Neutrophil (primary cell): Measurements from ENCODE around the gene MUC15.
"Not testable (repeated sequence)": the region's sequence is repeated elsewhere in the genome, so short reads cannot be mapped to it uniquely, and the experiment has no call there.

ENCODE experiments used
- H3K27ac ChIP-seq: fragments of 200-600 bp; sonication (generic); 2 replicates; pipeline ENCODE4 v1.5.1; 2016; ENCODE audit warnings: mild to moderate bottlenecking, moderate library complexity
- H3K27me3 ChIP-seq: fragments of 200-600 bp; sonication (generic); 2 replicates; pipeline ENCODE4 v1.6.0; 2016; ENCODE audit warnings: mild to moderate bottlenecking
- H3K36me3 ChIP-seq: fragments of 200-600 bp; sonication (generic); 2 replicates; pipeline ENCODE4 v1.5.1; 2017
- H3K4me1 ChIP-seq, 2 experiments: fragments of 200-600 bp in 1 of 2; sonication (generic) in 1 of 2; 1 replicate in 1 of 2; 2 replicates in 1 of 2; pipeline versions ENCODE4 v1.5.1 to v1.6.1; 2013 to 2016; ENCODE audit warnings: low read depth in 1 of 2, low read length in 1 of 2, mild to moderate bottlenecking in 1 of 2, moderate library complexity in 1 of 2; ENCODE audit not compliant: control insufficient read depth in 1 of 2, insufficient read depth in 1 of 2
- H3K4me3 ChIP-seq, 2 experiments: fragments of 200-600 bp in 1 of 2; sonication (generic) in 1 of 2; 1 replicate in 1 of 2; 2 replicates in 1 of 2; pipeline ENCODE4 v1.5.1; 2013 to 2016; ENCODE audit warnings: low read depth in 1 of 2, low read length in 1 of 2, mild to moderate bottlenecking in 1 of 2, moderate library complexity in 1 of 2
- H3K9me3 ChIP-seq: fragments of 200-600 bp; sonication (generic); 2 replicates; pipeline ENCODE4 v1.5.1; 2016
- TF ChIP-seq, protein P1 (sequence below): fragments of 200-600 bp; sonication (generic); IDR thresholded peaks from 2 replicates; pipeline ENCODE4 v1.5.1; 2016; ENCODE audit warnings: antibody characterized with exemption

Gene MUC15

DNA sequence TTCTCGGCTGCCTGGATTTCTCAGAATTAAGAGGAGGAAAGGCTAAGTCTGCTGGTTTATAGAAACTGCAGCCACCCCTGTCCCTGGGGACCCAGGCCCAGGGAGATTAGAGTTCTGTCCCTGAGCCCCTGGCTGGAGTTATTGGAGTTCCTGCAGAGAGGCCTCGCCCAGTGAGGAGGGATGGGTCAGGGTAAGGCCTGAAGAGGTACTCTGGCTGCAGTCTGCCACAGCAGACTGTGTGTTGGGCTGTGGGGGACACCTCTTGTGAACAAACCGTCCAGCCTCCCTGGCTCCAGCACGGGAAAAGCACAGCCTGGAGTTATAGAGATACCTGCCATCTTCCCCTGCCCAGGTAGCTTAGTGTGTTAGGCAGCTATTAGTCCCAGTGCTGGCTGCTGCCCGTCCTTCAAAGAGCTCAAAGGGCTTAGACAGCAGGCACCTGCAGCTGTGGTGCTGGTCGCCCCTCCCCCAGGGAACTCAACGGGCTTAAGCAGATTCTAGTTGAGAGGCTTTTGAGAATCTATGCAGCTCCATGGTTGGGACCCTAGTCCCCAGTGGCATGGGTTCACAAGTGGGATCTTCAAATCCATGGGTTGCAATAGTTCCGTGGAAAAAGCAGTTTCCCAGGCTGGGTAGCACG lies 36.6 kb upstream of the MUC15 start:
- Histone ChIP-seq H3K4me3 (no peak overlapping the region), H3K36me3 (no peaks in the 10 kb centered on the region), H3K27ac (no peak overlapping the region), H3K9me3 (no peaks in the 10 kb centered on the region), H3K4me1 (no peaks in the 10 kb centered on the region), H3K27me3 (no peaks in the 10 kb centered on the region)
- TF ChIP-seq, protein P1, sequence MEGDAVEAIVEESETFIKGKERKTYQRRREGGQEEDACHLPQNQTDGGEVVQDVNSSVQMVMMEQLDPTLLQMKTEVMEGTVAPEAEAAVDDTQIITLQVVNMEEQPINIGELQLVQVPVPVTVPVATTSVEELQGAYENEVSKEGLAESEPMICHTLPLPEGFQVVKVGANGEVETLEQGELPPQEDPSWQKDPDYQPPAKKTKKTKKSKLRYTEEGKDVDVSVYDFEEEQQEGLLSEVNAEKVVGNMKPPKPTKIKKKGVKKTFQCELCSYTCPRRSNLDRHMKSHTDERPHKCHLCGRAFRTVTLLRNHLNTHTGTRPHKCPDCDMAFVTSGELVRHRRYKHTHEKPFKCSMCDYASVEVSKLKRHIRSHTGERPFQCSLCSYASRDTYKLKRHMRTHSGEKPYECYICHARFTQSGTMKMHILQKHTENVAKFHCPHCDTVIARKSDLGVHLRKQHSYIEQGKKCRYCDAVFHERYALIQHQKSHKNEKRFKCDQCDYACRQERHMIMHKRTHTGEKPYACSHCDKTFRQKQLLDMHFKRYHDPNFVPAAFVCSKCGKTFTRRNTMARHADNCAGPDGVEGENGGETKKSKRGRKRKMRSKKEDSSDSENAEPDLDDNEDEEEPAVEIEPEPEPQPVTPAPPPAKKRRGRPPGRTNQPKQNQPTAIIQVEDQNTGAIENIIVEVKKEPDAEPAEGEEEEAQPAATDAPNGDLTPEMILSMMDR, result no peak

GRCh38 chr11:26607725-26608506 lies 35.9 kb upstream of the MUC15 start:
- Histone ChIP-seq H3K27me3 (no peaks in the 10 kb centered on the region), H3K4me3 (no peak overlapping the region), H3K4me1 (no peaks in the 10 kb centered on the region), H3K27ac (no peak overlapping the region), H3K9me3 (no peaks in the 10 kb centered on the region), H3K36me3 (no peaks in the 10 kb centered on the region)
- TF ChIP-seq, protein P1, result no peak

DNA sequence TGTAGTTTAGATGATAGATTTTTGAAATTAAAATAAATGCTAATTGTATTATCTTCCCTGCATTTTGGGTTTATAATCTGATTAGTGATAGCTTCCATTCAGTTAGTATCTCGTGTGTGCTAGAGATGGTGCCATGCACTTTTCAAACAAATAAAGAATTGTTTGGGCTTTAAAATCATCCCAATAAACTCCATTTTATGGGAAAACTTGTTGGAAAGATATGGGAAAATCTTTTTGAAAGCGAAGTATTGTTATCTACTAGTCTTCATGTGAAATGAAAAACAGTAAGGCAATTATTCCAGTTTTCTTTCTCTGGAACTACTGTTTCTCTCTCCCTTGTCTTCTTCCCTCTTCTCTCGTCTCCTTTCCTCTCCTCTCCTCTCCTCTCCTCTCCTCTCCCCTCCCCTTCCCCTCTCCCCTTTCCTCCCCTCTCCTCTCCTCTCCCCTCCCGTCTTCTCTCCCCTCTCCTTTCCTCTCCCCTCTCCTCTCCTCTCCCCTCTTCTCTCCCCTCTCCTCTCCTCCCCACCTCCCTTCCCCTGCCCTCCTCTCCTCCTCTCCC lies 27.9 kb upstream of the MUC15 start:
- no peak overlapping the region for H3K27ac ChIP-seq
- no peaks in the 10 kb centered on the region for H3K27me3 ChIP-seq
- no peak overlapping the region for H3K4me3 ChIP-seq
- no peaks in the 10 kb centered on the region for H3K9me3 ChIP-seq
- peaks cover 6 to 17% of the 10 kb centered on the region in 2 experiments for H3K4me1 ChIP-seq
- H3K36me3 ChIP-seq, result no peaks in the 10 kb centered on the region
- TF ChIP-seq, protein P1, result no peak

- Histone ChIP-seq H3K4me3 (no peak overlapping the region), H3K27me3 (no peaks in the 10 kb centered on the region), H3K27ac (no peak overlapping the region), H3K4me1 (peaks cover 6 to 18% of the 10 kb centered on the region in 2 experiments), H3K36me3 (no peaks in the 10 kb centered on the region), H3K9me3 (no peaks in the 10 kb centered on the region)
- TF ChIP-seq, protein P1, result no peak
Measured at GRCh38 chr11:26599425-26599824, 27.4 kb upstream of the MUC15 start.

DNA sequence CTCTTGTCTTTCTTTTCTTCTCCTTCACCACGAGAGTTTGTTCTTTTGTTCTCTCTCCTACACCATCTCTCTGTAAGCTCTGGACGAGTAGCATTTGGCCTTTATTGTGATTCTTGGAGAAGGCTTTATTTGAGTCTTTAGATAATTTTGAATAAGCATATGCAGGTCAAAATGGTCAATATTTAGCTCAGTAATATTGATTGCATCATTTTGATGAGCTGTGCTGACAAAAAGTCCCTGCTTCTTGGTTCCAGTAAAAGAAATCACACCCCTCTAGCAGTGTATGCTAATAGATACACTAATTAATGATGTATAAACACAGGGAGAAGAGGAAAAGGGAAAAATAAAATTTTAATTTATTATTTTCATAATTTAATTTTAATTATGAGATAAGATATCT lies 25.8 kb upstream of the MUC15 start:
- Histone ChIP-seq H3K4me3 (no peak overlapping the region), H3K4me1 (peaks cover 6 to 18% of the 10 kb centered on the region in 2 experiments), H3K27me3 (no peaks in the 10 kb centered on the region), H3K27ac (no peak overlapping the region), H3K9me3 (no peaks in the 10 kb centered on the region), H3K36me3 (no peaks in the 10 kb centered on the region)
- TF ChIP-seq, protein P1, result no peak

- H3K27me3 ChIP-seq, H3K27ac ChIP-seq, H3K36me3 ChIP-seq, H3K9me3 ChIP-seq, H3K4me3 ChIP-seq: not testable (repeated sequence)
- H3K4me1 ChIP-seq, result peaks cover 6 to 18% of the 10 kb centered on the region in 2 experiments
Measured at GRCh38 chr11:26597049-26597689, 25.1 kb upstream of the MUC15 start.

GRCh38 chr11:26595207-26595865 lies 23.3 kb upstream of the MUC15 start:
- not testable (repeated sequence) for H3K27me3 ChIP-seq, H3K36me3 ChIP-seq, H3K27ac ChIP-seq, H3K9me3 ChIP-seq, H3K4me3 ChIP-seq
- H3K4me1 ChIP-seq, result peaks cover 6 to 18% of the 10 kb centered on the region in 2 experiments
